HT-29 (cell line): ENCODE data around the gene LHFPL3. TPM values are rescaled to one million over a fixed set of nuclear protein-coding genes. Genes with fewer than 3 reads are reported as not detected.
A peak's percentile ranks its signal among the peaks of the same experiment; 100 is the strongest.
"Not testable (repeated sequence)": the region's sequence is repeated elsewhere in the genome, so short reads cannot be mapped to it uniquely, and the experiment has no call there.

Source experiments
- DNase-seq: peaks from one replicate; pipeline ENCODE4 v3.0.0-alpha.2; 2015; ENCODE audit warnings: low spot score
- total RNA-seq: library from RNA; depleted of rRNA; stranded (reverse); fragments of >200 nt; shearing (Covaris generic); gene quantifications from 2 replicates; pipeline ENCODE4 v1.2.3, GENCODE V29; 2014; rRNA removed

LHFPL3 gene
- total RNA-seq: not detected in 2 replicates

DNA sequence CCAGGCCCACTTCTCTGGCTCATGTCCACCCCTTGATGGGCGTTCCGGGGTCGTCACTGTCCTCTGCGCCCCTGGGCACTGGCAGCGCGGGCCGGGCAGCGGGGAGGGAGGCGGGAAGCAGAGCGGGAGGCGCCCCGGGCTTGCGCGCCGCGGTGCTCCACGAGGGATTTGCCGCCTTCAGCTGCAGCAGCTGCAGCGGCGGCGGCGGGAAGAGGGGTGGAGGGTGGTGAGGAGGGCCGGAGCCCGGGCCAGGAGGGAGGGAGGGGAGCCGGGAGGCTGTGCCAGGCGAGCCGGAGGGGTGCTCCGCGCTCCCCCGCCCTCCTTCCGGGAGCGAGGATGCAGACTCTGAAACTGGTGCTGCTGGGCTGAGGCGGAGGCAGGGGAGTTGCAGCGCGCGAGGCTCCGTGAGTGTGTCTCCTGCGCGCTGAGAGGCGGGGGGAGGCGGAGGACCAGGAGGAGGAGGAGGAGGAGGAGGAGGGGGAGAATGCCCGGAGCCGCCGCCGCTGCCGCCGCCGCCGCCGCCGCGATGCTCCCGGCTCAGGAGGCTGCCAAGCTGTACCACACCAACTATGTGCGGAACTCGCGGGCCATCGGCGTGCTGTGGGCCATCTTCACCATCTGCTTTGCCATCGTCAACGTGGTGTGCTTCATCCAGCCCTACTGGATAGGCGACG, at the start of gene LHFPL3:
LHFPL3 (plus strand) TSS at position 308 of the 674 bp plus-strand sequence.
- DNase-seq: no peak

DNA sequence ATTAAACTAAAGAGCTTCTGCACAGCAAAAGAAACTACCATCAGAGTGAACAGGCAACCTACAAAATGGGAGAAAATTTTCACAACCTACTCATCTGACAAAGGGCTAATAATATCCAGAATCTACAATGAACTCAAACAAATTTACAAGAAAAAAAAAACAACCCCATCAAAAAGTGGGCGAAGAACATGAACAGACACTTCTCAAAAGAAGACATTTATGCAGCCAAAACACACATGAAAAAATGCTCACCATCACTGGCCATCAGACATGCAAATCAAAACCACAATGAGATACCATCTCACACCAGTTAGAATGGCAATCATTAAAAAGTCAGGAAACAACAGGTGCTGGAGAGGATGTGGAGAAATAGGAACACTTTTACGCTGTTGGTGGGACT, 46.7 kb upstream of the LHFPL3 start:
- DNase-seq: not testable (repeated sequence)

DNA sequence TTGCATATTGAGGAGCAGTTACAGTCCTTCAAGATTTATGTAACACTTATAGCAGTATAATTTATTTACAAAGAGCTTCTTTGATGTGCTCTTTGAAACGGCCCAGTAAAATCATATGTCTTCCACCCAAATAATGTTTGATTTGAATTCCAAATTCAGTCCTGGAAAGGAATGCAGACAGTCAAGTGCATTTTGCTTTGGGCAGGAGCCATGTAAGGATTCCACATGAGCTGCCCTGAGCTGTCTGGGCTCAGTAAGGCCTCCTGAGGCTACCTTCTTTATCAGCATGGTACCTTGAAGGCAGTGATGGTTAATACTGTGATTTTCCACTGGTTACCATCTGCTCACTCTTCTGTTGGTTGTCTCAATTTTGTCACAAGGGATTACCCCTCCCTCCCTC, 41.6 kb upstream of the LHFPL3 start:
- no peak for DNase-seq

DNA sequence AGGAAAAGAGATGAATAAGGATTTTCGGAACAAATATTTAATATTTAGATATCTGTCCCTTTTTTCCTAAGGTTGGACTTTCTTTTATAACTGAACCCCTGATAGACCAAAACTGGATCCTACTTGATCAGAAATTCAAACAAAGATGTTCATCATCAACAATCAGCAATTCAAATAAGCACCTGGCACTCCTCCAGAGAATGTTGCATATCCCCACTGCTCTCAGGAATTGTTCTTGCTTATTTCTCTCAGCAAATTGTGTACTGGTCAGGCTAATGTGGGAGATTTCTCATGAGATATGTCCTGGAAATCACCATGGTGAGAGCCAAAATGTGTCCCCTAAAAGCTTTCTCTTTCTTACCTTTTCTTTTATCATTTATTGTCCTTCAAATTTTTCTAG, 40.3 kb upstream of the LHFPL3 start:
- no peak for DNase-seq

DNA sequence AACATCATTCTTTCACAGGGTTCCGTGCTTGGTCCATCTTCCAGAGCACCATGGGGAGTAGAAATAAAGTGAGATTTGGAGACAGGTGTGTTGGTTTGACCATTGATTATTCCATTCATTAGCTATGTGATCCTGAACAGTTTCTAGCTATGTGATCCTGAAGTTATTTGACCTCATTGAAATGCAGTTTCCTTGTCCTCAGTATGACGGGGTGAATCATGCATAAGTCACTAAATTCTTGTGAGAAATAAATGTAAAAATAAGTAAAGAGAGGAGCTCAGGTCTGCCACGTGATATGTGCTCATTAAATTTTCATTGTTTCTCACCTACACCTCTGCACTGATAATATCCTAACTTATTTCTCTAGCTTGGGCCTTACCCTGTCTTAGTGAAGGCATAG, 34.1 kb upstream of the LHFPL3 start:
- no peak for DNase-seq

DNA sequence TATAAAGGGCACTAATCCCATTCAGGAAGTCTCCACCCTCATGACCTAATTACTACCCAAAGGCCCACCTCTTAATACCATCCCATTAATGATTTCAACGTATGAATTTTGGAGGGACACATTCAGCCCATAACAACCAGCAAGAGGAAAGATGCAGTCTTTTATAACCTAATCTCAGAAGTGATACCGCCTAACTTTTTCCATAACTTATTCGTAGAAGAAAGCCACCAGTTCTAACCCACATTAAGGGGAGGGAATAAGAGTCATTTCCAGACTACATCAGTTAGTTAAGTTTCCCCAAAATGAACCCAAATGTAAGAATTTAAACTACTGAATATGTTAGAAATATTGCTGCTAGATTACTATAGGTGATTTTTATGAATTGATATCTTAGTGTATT, 32.1 kb upstream of the LHFPL3 start:
- DNase-seq: no peak

DNA sequence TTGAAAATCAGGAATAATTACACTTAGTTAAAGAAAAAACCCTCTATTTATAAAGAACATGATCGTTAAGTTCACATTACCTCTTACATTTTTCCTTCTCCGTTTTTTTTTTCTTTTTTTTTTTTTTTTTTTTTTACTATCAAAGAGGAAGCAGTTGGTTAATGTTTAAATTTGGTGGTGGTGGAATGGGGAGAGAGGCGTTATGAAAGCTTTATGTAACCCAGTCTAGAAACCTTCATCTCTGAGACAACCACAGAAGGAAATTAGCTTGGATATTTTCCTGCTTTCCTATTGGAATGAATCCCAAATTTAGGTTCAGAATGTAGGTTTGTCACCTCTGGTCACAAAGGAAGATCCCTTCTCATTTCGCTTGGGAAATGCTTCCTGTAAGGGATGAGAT, 31.5 kb upstream of the LHFPL3 start:
- no peak for DNase-seq

DNA sequence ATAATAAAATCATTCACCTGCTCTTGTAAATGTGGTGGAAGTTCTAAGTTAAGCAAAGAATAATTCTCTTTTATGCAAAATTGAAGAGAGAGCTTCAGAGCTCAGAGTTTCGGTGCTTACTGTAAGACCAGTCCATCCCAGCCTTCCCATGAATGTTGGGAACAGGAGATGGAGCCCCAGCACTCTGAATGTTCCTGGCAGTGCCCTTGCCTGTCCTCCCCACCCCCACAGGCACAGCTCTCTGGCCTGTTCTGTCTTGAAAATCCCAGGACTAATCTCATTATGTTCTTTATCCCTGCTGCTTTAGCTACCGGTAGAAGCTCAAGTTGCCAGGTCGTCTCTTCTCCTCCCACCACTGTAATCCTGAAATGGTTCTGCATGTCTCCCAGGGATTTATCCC, 29.1 kb upstream of the LHFPL3 start:
- DNase-seq: no peak

DNA sequence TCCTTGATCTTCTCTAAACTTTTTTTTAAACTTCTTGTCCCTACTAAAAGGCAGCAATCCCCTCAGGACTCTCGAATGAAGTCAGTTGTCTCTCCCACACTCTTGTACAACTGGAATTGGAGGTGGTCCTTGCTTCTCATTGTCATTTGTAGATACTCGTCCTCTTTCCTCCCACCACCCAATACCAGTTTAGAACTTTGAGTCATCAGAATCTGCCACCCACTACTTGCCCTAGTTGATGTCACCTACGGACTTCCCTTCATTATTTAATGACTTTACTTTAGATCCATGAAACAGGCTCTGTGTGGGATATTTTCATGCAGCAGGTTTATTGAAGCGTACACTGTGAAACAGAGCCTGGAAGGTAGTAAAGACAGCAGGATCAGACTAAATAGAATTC, 28.6 kb upstream of the LHFPL3 start:
- no peak for DNase-seq

DNA sequence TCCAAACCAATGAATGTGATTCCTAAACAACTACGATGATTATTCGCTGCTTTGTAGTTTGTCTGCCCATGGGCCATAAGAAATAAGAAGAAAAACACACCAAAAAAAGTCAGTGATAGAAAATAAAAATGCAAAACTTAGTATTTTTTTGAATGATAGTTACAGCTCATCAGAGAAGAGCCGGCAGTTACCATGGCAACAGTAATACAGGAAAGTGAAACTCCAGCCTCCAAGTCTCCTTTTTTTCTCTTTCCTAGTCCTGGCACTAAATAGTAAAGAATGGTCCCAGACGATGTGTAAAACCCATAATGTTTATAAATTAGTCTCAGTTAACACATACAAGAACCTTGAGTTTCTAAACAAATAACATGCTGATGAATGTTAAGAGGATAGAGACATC, 21.6 kb upstream of the LHFPL3 start:
- DNase-seq: no peak

DNA sequence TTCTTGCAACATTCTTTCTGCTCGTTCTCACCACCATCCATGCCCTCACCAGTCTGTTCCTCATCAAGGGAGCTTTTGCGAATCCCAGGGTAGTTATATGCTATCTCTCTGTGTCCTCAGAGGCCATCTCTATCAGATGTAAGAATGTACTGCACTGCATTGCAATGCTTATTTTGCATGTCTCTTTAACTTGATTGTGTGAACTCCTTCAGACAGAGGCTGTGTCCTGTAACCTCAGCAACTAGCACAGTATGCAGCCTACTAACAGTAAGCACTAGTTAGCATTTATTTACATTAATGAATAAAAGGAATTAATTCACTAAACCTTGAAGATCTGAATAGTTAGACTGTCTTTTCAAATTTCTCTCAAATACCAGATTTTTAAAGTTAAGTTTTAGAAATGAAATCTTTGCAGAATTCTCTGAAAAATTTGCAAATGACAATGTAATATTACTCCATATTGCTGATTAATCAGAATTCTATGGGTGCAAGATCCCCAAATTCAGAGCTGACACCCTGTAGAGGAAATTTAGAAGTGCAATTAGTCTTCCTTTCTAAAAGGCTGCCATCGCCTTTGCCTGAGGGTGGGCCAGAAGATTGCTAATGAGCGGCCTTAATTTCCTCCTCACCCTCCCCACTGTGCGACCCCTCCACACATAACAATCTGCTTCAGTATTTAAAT, 10.3 kb upstream of the LHFPL3 start:
- no peak for DNase-seq

DNA sequence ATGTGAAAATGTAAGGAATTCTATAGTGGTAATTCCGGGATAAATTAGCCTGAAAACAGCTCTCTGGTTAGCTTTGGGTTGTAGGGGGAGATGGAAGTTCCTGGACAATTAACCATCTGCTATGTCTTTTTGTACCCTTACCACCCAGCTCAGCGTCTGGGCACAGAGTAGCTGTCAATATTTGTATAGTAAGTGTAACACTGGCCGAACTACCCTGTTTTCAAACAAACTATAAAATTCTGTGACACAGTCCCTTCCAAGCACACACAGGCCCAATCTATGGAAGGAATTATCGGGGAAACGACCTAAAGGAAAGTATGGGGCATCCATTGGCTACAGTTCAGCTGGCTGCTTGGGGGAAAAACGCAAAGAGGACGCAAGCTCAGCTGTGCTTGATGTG, 869 bp upstream of the LHFPL3 start:
- no peak for DNase-seq

DNA sequence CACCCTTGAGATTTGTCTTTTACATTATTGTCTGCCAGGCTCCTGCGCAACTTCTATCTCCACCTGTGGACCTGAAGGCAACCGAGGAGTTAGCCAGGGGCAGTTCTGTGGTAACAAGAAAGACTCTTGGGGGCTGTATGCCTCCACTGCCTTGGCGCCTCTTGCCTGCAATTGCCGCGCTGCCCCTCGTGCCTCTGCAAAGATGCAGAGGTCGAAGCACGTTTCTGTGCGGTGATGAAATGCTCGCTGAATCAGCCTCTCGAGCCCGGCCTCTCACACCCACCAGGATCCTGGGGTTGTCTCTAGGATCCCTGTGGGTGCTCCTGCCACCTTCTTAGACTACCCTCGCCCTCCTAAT, 486 bp upstream of the LHFPL3 start:
- no peak for DNase-seq

DNA sequence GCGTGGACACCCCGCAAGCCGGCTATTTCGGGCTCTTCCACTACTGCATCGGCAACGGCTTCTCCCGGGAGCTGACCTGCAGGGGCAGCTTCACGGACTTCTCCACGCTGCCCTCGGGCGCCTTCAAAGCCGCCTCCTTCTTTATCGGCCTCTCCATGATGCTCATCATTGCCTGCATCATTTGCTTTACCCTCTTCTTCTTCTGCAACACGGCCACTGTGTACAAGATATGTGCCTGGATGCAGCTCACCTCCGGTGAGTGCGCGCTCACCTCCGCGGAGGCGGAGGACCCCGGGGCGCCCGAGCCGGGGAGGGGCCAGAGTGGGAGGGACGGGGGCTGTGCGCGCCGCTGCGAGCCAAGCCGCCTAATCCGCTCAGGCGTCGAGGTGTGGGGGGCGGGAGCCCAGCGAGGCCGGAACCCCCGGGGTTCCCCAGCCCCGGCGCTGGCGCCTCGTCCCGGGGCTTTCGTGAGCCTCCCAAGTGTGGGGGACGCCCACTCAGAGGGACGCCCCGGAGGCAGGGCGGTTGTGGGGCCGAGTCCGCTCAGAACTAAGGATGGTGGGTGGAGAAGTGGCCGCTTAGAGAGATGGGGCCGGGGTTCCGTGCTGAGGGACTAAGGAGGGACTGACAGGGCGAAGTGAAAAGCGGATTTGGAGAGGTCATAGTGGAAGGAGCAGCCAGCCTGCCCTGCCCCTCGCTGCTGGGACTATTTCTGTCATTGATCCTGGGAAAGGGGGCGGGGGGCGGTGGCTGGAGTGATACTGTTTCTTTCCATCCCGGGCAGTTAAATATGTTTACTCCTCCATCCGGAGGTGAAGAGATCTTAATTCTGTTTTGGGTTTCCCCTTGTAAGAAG, 795 bp downstream of the LHFPL3 start:
- DNase-seq: no peak

DNA sequence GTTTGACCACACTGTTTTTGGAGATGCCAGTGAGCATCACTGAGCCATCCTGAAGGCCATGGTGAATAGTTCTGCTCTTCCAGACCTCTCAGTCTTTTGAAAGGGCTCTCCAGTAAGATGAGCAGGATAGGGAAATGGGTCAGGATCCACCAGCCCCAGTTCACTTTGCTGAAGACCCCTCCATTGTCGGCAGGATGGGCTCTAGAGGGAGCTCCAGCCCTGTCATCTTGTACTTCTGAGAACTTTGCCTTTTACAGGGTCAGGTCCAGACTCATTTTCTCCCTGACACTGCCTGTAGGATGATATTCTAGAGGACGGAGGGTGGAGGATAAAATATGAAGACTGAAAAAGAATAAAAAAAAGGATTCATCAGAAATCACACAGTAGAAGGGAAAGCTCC, 13.1 kb downstream of the LHFPL3 start:
- peak; percentile 30 for DNase-seq

DNA sequence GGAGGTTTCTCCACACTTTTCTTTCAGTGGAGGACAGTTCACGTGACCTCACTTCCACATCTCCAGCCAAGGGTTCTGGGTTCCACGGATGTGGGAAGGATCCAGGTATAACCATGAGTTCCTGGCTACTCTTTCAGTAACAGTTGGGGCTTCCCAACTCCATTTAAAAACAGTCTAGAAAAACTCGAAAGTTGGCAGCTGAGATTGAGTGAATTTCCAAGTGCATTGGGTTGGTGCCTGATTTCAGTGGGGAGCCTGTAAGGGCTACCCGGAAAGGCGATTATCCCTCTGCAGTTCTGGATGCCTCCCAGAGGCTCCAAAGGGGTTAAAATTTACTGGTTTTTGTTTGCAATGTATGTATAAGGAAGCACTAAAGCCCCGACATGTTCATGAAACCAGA, 24.3 kb downstream of the LHFPL3 start:
- no peak for DNase-seq

DNA sequence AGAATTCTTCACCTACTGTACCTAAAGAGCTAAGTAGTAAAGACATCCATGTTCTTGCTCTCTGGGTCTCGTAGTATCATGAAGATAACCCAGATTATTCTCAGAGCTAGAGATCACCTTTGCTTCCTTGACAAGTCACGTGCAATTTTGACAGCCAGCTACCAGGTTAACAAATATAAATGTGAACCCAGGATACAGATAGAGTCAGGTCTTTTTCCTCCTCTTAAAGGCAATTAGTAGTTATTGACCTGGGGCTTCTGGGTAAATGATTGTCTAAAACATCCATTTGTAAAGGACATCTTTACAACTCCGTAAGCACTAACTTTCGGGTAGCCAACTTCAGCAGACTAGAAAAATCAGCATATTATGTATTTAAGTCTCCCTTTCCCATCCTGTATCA, 28.8 kb downstream of the LHFPL3 start:
- DNase-seq: no peak

DNA sequence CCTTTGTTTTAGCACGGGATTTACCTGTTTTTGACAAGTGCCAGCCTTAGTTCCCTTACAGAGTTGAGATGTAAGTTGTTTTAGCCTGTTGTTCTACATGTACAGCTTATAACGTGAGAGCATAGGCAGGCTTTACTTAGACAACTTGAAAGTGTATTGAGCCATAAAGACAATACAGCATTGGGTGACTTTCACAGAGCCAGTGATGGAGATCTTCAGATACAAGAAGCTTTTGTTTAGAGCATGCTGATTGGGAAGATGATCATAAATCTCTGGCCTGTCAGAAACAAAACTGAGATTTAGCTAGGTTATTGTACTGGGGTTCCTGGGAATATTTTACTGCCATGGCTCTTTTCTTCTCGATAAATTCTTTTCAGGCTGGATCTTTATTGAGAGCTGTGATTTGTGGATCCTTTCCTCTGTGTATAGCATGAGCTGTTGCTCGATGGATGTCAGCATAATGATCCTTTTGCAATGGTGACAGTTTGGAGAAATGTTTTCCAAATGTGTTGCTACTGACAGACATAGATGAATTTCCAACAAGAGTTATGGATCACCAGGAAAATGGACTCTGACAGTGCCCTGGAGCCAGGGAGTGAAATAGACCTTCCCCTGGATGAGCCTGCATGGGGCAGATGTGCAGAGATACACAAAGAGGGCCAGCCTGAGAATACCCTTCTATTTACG, 30.2 kb downstream of the LHFPL3 start:
- DNase-seq: no peak

DNA sequence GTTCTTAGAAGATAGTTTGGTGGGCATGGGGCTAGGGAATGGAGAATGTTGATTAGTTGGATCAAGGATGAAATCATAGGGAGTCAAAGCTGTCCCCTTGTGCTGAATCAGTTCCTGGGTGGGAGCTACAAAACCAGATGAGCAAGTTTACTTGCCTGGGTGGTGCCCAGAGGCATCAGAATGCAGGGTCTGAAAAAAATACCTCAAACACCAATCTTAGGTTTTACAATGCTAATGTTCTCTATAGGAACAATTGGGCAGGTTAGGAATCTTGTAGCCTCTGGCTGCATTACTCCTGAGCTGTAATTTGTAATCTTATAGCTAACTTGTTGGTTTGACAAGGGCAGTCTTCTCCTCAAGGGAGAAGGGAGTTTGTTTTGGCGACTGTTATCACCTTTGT, 34.4 kb downstream of the LHFPL3 start:
- no peak for DNase-seq

DNA sequence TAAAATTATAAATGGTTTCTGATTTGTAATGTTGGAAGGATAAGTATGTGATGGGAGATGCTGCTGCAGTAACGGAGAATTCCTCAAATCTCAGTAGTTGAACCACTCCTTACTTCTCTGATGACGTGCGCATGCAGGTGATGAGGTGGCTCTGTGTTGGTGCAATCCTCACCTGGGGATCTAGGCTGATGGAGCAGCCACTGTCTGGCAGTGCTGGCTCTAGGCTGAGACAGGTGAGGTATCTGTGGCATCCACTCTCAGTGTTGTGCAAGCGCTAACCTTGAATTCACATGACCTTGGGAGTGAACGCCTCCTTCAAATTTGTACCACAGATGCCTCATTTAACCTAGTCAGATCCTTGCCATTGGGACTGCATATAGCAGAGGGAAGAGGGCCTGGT, 35.0 kb downstream of the LHFPL3 start:
- no peak for DNase-seq

DNA sequence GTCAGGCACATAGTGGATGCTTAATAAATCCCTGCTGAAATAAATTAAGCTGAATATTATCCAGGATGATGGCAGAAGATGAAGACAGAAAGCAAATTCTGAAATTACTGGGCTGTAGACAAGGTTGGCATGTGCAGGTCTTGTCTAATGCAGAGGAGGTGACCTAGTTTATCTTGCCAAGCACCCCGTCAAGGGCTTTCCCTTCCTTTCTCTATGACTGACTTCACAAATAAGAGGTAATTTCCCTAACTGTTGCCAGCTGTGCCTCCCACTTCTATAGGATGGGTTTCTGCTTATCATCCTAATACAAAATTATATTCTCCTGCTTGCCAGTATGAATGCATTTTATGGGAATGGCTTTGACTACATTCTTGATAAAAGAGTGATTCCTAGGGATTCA, 38.0 kb downstream of the LHFPL3 start:
- DNase-seq: no peak

DNA sequence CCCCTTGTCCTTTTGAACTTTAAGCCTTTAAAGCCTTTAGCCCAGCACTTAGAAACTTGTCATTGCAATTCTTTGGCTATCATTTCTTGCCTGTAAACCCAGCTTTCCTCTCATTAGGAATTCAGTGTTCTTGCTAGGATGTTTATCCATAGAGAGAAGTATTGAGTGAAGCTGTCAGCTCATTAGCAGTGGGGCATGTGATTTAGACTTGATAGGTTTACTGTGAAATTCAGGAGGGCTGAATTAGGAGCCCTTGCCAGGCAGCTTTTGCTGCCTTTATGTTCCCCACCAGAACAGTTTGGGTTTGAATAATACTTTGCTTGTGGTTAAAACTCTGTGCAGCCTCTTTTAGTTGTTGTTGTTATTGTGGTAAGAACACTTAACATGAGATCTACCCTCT, 39.5 kb downstream of the LHFPL3 start:
- DNase-seq: no peak
